Adipose tissue (tissue), 3 donors: ENCODE results near the gene KIF13A. TPM values are rescaled to one million over a fixed set of nuclear protein-coding genes. Genes with fewer than 3 reads are reported as not detected.
"Not testable (repeated sequence)": the region's sequence is repeated elsewhere in the genome, so short reads cannot be mapped to it uniquely, and the experiment has no call there.

Source experiments
- H3K27ac ChIP-seq: one replicate; pipeline ENCODE4 v1.5.1; 2013; ENCODE audit warnings: low read depth, low read length
- WGBS, 3 donors: extraction: QIAGEN DNeasy Blood & Tissue Kit; methylation state at CpG; one replicate each; pipeline ENCODE4 v1.1.7; 2013; 5-methylcytosine and 5-hydroxymethylcytosine counted together
- polyA plus RNA-seq, 3 donors: library from polyadenylated mRNA; stranded (reverse); fragments of 200-250 nt; gene quantifications; one replicate each; pipeline ENCODE4 v1.2.3, GENCODE V29; 2013
- donor health status: healthy with polysubstance abuse.
- donor health status: Bipolar disorder and iron deficiency.
- donor health status: healthy.

The KIF13A gene
- polyA plus RNA-seq: 10 to 100 TPM in 2 of 3 donors, 1 to 10 TPM in 1; 8.6 to 26.8 (median 21.8) TPM

- no peak within 1 kb of the TSS for H3K27ac ChIP-seq
- 0 to 1% (median 1%) methylated on average over 43 to 54 of the region's 54 CpGs for WGBS, 3 donors
Observed at GRCh38 chr6:17987447-17987696, at the start of gene KIF13A. Gene KIF13A (minus strand): TSS chr6:17987635. CDS start chr6:17987463, 172 bp downstream.

GRCh38 chr6:18036781-18037180 lies 49.3 kb upstream of the KIF13A start:
- WGBS, 3 donors: 95 to 98% (median 96%) methylated on average over 4 of the region's 4 CpGs
- H3K27ac ChIP-seq: no peak overlapping the region

GRCh38 chr6:18035330-18035854 lies 48.0 kb upstream of the KIF13A start:
- 81 to 90% (median 88%) methylated on average over 13 of the region's 13 CpGs for WGBS, 3 donors
- no peak overlapping the region for H3K27ac ChIP-seq

GRCh38 chr6:18034798-18035202 lies 47.4 kb upstream of the KIF13A start:
- 74 to 83% (median 82%) methylated on average over 6 of the region's 6 CpGs for WGBS, 3 donors
- no peak overlapping the region for H3K27ac ChIP-seq

GRCh38 chr6:18031680-18032256 lies 44.3 kb upstream of the KIF13A start:
- 88 to 95% (median 94%) methylated on average over 2 of the region's 2 CpGs for WGBS, 3 donors
- H3K27ac ChIP-seq: no peak overlapping the region

GRCh38 chr6:18031189-18031588 lies 43.8 kb upstream of the KIF13A start:
- no peak overlapping the region for H3K27ac ChIP-seq
- 87 to 95% (median 90%) methylated on average over 2 of the region's 2 CpGs for WGBS, 3 donors

GRCh38 chr6:18028332-18028731 lies 40.9 kb upstream of the KIF13A start:
- WGBS, 3 donors: 53 to 85% (median 70%) methylated on average over 2 of the region's 2 CpGs
- H3K27ac ChIP-seq: no peak overlapping the region

- no peak overlapping the region for H3K27ac ChIP-seq
- 91 to 98% (median 98%) methylated on average over 6 of the region's 6 CpGs for WGBS, 3 donors
Observed at GRCh38 chr6:18025596-18025995, 38.2 kb upstream of the KIF13A start.

- H3K27ac ChIP-seq: no peak overlapping the region
- WGBS, 3 donors: 94 to 96% (median 95%) methylated on average over 5 of the region's 5 CpGs
Observed at GRCh38 chr6:18024876-18025275, 37.4 kb upstream of the KIF13A start.

GRCh38 chr6:18023891-18024290 lies 36.5 kb upstream of the KIF13A start:
- WGBS, 3 donors: 93 to 96% (median 95%) methylated on average over 4 of the region's 4 CpGs
- H3K27ac ChIP-seq: no peak overlapping the region

- H3K27ac ChIP-seq: no peak overlapping the region
- WGBS, 3 donors: 63 to 65% (median 65%) methylated on average over 11 of the region's 11 CpGs
Observed at GRCh38 chr6:18022398-18023231, 35.2 kb upstream of the KIF13A start.

- no peak overlapping the region for H3K27ac ChIP-seq
- 85 to 90% (median 88%) methylated on average over 18 of the region's 18 CpGs for WGBS, 3 donors
Observed at GRCh38 chr6:18021166-18021850, 33.9 kb upstream of the KIF13A start.

- not testable (repeated sequence) for H3K27ac ChIP-seq
Observed at GRCh38 chr6:18020545-18020944, 33.1 kb upstream of the KIF13A start.

GRCh38 chr6:18019539-18020534 lies 32.4 kb upstream of the KIF13A start:
- no peak overlapping the region for H3K27ac ChIP-seq
- 64 to 85% (median 65%) methylated on average over 63 to 75 of the region's 75 CpGs for WGBS, 3 donors

More at GRCh38 chr6:18020545-18020944, 33.1 kb upstream of the KIF13A start:
- 80 to 88% (median 88%) methylated on average over 5 of the region's 5 CpGs for WGBS, 3 donors

GRCh38 chr6:18019133-18019532 lies 31.7 kb upstream of the KIF13A start:
- not testable (repeated sequence) for H3K27ac ChIP-seq
- 57 to 90% (median 83%) methylated on average over 4 of the region's 4 CpGs for WGBS, 3 donors

- WGBS, 3 donors: 53 to 66% (median 65%) methylated on average over 5 of the region's 5 CpGs
- no peak overlapping the region for H3K27ac ChIP-seq
Observed at GRCh38 chr6:18016698-18017097, 29.3 kb upstream of the KIF13A start.

GRCh38 chr6:18016133-18016532 lies 28.7 kb upstream of the KIF13A start:
- no peak overlapping the region for H3K27ac ChIP-seq

GRCh38 chr6:18011287-18011686 lies 23.9 kb upstream of the KIF13A start:
- H3K27ac ChIP-seq: no peak overlapping the region
- 97 to 98% (median 97%) methylated on average over 30 of the region's 30 CpGs for WGBS, 3 donors
